HG03342 (cell line): ENCODE results near the gene ATP13A1.
"Not testable (repeated sequence)": the region's sequence is repeated elsewhere in the genome, so short reads cannot be mapped to it uniquely, and the experiment has no call there.

ENCODE experiments used
- ATAC-seq: cut with Tn5 transposase; IDR thresholded peaks from one replicate; pipeline ENCODE4 v1.9.1; 2021; ENCODE audit warnings: mild to moderate bottlenecking, moderate library complexity; ENCODE audit not compliant: unreplicated experiment

Gene ATP13A1

GRCh38 chr19:19663256-19664120 is at the start of gene ATP13A1:
Gene ATP13A1 (minus strand): TSS chr19:19663676. CDS start chr19:19663666, 10 bp downstream.
- ATAC-seq: peak; percentile 55

- no peak for ATAC-seq
These were observed 48.7 kb upstream of the ATP13A1 start for GRCh38 chr19:19711934-19712828.

- ATAC-seq: no peak
These were observed 47.9 kb upstream of the ATP13A1 start for GRCh38 chr19:19711306-19711933.

GRCh38 chr19:19710506-19710905 is 47.0 kb upstream of the ATP13A1 start:
- no peak for ATAC-seq

- no peak for ATAC-seq
These were observed 41.4 kb upstream of the ATP13A1 start for GRCh38 chr19:19704836-19705235.

- not testable (repeated sequence) for ATAC-seq
These were observed 37.0 kb upstream of the ATP13A1 start for GRCh38 chr19:19700493-19700892.

DNA sequence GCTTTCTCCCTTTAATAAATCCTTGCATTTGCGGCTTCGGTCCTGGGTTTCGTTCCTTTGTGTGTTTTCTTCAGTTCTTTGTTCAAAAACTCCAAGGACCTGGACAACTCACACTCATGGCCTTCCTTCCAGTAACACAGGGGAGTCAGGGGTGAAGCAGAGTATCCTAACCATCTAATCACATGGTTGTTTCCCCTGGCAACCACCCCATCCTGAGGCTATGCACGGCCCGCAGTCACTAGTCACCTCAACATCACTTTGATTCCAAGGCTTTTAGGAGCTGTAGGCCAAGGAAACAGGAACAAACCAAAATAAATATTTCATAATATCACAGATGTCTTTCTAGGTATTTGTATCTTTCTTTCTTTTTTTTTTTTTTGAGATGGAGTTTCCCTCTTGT is 34.1 kb upstream of the ATP13A1 start:
- no peak for ATAC-seq

DNA sequence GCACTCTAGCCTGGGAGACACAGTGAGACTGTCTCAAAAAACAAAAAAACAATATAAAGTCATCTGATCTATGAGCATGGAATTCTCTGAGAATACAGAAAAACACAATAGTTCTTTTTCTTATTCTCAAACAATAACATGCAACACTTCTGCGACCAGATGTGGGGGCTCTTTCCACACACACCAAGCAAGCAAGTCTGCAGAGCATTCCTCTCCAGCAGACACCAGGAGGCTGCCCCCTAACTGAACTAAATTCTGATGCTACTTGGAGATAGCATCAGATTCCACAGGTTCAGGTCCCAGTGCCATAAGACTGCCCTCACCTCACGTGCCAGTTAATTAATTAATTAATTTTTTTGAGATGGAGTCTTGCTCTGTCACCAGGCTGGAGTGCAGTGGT is 32.9 kb upstream of the ATP13A1 start:
- ATAC-seq: no peak

- no peak for ATAC-seq
These were observed 28.2 kb upstream of the ATP13A1 start for GRCh38 chr19:19691683-19692082.

DNA sequence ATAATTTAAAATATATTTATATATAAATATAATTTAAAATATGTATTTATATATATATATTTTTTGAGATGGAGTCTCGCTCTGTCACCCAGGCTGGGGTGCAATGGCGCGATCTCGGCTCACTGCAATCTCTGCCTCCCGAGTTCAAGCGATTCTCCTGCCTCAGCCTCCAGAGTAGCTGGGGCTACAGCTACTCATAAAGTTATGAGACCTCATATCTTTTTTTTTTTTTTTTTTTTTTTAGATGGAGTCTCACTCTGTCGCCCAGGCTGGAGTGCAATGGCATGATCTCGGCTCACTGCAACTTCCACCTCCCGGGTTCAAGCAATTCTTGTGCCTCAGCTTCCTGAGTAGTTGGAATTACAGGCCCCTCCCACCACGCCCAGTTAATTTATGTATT is 25.5 kb upstream of the ATP13A1 start:
- ATAC-seq: not testable (repeated sequence)

- ATAC-seq: no peak
These were observed 23.6 kb upstream of the ATP13A1 start for GRCh38 chr19:19687090-19687489.

DNA sequence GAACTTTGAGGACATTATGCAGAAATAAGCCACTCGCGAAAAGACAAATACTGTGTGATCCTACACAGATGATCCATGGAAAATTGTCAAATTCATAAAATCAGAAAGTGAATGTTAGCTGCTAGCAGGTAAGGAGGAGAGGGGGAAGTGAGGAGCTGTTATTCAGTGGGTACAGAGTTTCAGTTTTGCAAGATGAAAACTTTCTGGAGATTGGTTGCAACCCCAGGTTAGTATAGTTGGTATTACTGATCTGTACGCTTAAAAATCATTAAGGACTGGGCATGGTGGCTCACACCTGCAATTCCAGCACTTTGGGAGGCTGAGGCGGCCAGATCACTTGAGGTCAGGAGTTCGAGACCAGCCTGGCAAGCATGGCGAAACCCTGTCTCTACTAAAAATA is 23.1 kb upstream of the ATP13A1 start:
- ATAC-seq: no peak

DNA sequence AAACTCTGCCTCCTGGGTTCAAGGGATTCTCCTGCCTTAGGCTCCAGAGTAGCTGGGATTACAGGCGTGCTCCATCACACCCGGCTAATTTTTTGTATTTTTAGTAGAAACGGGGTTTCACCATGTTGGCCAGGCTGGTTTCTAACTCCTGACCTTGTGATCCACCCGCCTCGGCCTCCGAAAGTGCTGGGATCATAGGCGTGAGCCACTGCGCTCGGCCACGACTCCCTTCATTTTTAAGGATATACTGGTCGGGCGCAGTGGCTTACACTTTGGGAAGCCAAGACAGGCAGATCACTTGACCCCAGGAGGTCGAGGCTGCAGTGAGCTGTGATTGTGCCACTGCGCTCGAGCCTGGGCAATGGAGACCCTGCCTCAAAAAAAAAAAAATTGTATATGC is 22.6 kb upstream of the ATP13A1 start:
- not testable (repeated sequence) for ATAC-seq

DNA sequence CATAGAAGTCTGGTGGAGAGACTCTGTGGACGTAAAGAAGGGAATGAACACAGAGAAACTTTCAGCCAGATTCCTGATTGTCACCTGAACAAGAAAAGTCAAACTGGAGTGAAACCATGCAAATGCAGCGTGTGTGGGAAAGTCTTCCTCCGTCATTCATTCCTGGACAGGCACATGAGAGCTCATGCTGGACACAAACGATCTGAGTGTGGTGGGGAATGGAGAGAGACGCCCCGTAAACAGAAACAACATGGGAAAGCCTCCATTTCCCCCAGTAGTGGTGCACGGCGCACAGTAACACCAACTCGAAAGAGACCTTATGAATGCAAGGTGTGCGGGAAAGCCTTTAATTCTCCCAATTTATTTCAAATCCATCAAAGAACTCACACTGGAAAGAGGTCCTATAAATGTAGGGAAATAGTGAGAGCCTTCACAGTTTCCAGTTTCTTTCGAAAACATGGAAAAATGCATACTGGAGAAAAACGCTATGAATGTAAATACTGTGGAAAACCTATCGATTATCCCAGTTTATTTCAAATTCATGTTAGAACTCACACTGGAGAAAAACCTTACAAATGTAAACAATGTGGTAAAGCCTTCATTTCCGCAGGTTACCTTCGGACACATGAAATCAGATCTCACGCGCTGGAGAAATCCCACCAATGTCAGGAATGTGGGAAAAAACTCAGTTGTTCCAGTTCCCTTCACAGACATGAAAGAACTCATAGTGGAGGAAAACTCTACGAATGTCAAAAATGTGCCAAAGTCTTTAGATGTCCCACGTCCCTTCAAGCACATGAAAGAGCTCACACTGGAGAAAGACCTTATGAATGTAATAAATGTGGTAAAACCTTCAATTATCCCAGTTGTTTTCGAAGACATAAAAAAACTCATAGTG is 15.9 kb upstream of the ATP13A1 start:
- no peak for ATAC-seq

DNA sequence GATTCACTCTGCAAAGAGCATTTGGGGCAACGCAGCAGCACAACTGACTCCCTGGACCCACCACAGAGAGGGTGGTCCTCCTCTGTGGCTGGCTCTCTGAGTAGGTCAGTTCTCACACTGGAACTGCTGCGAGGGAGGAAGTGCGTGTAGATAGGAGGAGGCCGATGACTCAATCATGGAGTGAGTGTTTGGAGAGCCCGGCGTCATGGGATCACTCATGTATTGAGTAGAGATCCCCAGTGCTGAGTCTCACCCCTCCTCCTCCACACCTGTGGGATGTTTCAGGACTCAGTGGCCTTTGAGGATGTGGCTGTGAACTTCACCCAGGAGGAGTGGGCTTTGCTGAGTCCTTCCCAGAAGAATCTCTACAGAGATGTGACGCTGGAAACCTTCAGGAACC is 14.1 kb upstream of the ATP13A1 start:
- no peak for ATAC-seq

DNA sequence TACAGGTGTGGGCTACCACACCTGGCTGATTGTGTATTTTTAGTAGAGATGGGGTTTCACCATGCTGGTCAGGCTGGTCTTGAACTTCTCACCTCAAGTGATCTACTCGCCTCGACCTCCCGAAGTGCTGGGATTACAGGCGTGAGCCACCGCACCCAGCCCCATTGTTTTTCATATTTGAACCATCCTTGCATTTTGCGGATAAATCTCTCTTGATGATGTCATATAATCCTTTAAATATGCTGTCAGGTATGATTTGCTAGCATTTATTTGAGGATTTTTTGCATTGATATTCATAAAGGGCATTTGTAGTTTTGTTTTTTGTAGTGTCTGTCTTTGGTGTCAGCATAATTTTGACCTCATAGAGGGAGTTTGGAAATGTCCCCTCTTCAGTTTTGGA is 10.8 kb upstream of the ATP13A1 start:
- no peak for ATAC-seq

- no peak for ATAC-seq
These were observed 9.3 kb upstream of the ATP13A1 start for GRCh38 chr19:19672816-19673215.

DNA sequence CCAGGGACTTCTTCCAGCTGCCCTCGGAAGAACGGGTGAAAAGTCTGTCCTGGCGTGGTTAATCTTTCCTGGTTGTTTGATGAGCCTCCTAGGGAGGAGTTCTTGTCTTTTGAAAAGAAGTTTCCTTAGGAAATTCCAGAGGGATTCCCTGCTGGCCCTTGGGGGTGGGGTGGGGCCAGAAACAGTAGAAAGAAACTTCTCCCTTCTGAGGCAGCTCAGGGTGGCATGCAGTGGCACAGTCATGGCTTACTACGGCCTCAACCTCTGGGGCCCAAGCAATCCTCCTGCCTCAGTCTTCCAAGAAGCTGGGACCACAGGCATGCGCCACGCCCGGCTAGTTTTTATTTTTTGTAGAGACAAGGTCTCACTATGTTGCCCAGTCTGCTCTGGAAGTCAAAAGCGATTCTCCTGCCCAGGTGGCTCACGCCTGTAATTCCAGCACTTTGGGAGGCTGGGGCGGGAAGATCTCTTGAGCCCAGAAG is 6.6 kb upstream of the ATP13A1 start:
- no peak for ATAC-seq

GRCh38 chr19:19668230-19669012 is 4.9 kb upstream of the ATP13A1 start, which contains the start of gene ZNF101:
Gene ZNF101 (plus strand): TSS chr19:19668839. CDS start chr19:19668964, 125 bp downstream.
- ATAC-seq: peak; percentile 70
